Adrenal gland (tissue), 12 donors: ENCODE measurements around the gene TMEM129. TPM values are rescaled to one million over a fixed set of nuclear protein-coding genes. Genes with fewer than 3 reads are reported as not detected.

Source experiments
- DNase-seq, 7 donors: peaks; one replicate each; pipeline ENCODE4 v3.0.0-alpha.2; 2019 to 2020
- H3K27ac ChIP-seq, 5 donors: fragments of 200-600 bp; sonication (generic) in 4 of 5; 1 replicate in 3 of 5; 2 replicates in 2 of 5; pipeline versions ENCODE4 v1.5.1 to v1.8.0; 2016 to 2020; ENCODE audit warnings: mild to moderate bottlenecking in 1 of 5
- H3K27me3 ChIP-seq: fragments of 200-600 bp; 2 replicates; pipeline ENCODE4 v1.8.0; 2021
- H3K36me3 ChIP-seq, 2 donors: fragments of 200-600 bp; replicated peaks in 1 of 2; 1 replicate in 1 of 2; 2 replicates in 1 of 2; pipeline versions ENCODE4 v1.5.1 to v1.8.0; 2018 to 2022
- H3K4me1 ChIP-seq, 2 donors: fragments of 200-600 bp; replicated peaks in 1 of 2; 1 replicate in 1 of 2; 2 replicates in 1 of 2; pipeline versions ENCODE4 v1.5.1 to v1.8.0; 2018 to 2021
- H3K4me3 ChIP-seq, 4 donors: fragments of 200-600 bp; sonication (generic) in 3 of 4; one replicate each; pipeline ENCODE4 v1.5.1; 2016 to 2018
- H3K9me3 ChIP-seq, 3 donors: fragments of 200-600 bp; sonication (generic) in 1 of 3; replicated peaks in 1 of 3; 1 replicate in 2 of 3; 2 replicates in 1 of 3; pipeline versions ENCODE4 v1.5.1 to v1.8.0; 2016 to 2021
- POLR2A ChIP-seq, 2 donors: fragments of 450-650 bp; IDR thresholded peaks; one replicate each; pipeline ENCODE4 v1.6.1; 2017; ENCODE audit warnings: antibody characterized with exemption in 2 of 2, mild to moderate bottlenecking in 2 of 2, moderate library complexity in 1 of 2
- WGBS, 4 donors: extraction: QIAGEN DNeasy Blood & Tissue Kit in 2 of 4; methylation state at CpG; one replicate each; pipeline versions ENCODE4 v1.1.5 to v1.1.7; 2013 to 2017; 5-methylcytosine and 5-hydroxymethylcytosine counted together
- intact Hi-C, 2 donors: fragments of 100-400 bp; cut with DNase I; formaldehyde crosslinking; loops; one replicate each; pipeline versions ENCODE4 v1.14.1 to v1.15.0; 2022 to 2023
- polyA plus RNA-seq, 3 donors: library from polyadenylated mRNA; stranded (reverse); fragments of 200-250 nt in 2 of 3; fragments of 350-450 nt in 1 of 3; fragmentation: Illumina TruSeq in 1 of 3; extraction: RNeasy Lipid Tissue Mini Kit (QIAGEN cat#74804) in 1 of 3; gene quantifications; one replicate each; pipeline ENCODE4 v1.2.3, GENCODE V29; 2013 to 2014
- total RNA-seq, 9 donors: library from RNA; depleted of rRNA in 4 of 9; stranded (reverse); fragments of >200 nt in 4 of 9; fragments of 120-200 nt in 1 of 9; fragmentation: NEBNext Ultra II Directional in 1 of 9; extraction: Animal tissue kit (Norgen Biotek cat#: 25700) in 1 of 9; gene quantifications; one replicate each; pipeline versions ENCODE4 v1.1.0 to v1.2.4, GENCODE V29; 2013 to 2023
- TF ChIP-seq, protein P1 (sequence below), 6 experiments: fragments of 450-650 bp in 4 of 6; fragments of 200-600 bp in 2 of 6; sonication (generic) in 1 of 6; IDR thresholded peaks; 1 replicate in 5 of 6; 2 replicates in 1 of 6; pipeline versions ENCODE4 v1.5.1 to v1.8.0; 2016 to 2021; ENCODE audit warnings: antibody characterized with exemption in 6 of 6, mild to moderate bottlenecking in 2 of 6, moderate library complexity in 1 of 6
- donor health status: healthy with polysubstance abuse.
- donor health status: Bipolar disorder and iron deficiency.
- donor health status: DM: yes; HTN: yes; CAD: no.
- donor health status: DM: no; HTN: no; CAD: no.
- donor health status: DM: no; HTN: no; CAD: no.
- donor health status: DM: yes; HTN: yes; CAD: no.

TMEM129 gene
- total and polyA plus RNA-seq, 12 donors: 14.9 to 119 (median 50.5) TPM

DNA sequence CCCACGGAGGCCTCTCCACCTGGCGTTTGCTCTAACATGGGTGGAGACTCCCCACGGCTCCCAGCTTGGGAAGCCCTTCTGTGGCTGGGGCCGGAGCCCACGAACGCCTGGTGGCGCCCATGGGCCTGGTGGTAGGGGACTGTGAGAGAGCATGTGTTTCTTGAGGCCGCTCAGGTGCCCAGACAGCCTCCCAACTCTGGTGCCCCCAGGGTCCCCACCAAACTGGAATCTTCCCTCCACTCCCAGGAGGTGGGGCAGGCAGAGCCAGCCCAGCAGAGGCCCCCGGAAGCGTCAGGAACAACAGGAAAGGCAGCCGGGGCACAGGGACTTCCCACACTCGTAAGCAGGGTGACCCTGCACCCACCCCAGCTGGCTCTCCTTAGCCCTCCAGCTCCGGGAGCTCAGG is 38.7 kb upstream of the TMEM129 start:
- H3K36me3 ChIP-seq: no peaks in the 10 kb centered on the region
- no peak for DNase-seq
- no peak overlapping the region for H3K4me3 ChIP-seq
- peaks cover 9 to 10% of the 10 kb centered on the region in 2 donors for H3K4me1 ChIP-seq
- 77 to 94% (median 80%) methylated on average over 6 to 13 of the region's 13 CpGs; no CpG with 5 or more reads in 1 of the 4 donors for WGBS, 4 donors
- TF ChIP-seq POLR2A (IDR thresholded peaks at IDR 0.05): no peak
- TF ChIP-seq, protein P1, sequence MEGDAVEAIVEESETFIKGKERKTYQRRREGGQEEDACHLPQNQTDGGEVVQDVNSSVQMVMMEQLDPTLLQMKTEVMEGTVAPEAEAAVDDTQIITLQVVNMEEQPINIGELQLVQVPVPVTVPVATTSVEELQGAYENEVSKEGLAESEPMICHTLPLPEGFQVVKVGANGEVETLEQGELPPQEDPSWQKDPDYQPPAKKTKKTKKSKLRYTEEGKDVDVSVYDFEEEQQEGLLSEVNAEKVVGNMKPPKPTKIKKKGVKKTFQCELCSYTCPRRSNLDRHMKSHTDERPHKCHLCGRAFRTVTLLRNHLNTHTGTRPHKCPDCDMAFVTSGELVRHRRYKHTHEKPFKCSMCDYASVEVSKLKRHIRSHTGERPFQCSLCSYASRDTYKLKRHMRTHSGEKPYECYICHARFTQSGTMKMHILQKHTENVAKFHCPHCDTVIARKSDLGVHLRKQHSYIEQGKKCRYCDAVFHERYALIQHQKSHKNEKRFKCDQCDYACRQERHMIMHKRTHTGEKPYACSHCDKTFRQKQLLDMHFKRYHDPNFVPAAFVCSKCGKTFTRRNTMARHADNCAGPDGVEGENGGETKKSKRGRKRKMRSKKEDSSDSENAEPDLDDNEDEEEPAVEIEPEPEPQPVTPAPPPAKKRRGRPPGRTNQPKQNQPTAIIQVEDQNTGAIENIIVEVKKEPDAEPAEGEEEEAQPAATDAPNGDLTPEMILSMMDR (IDR thresholded peaks at IDR 0.05): no peak
- H3K27ac ChIP-seq: no peak overlapping the region
- intact Hi-C loops: no loop called here
- no peaks in the 10 kb centered on the region for H3K9me3 ChIP-seq
- H3K27me3 ChIP-seq: no peaks in the 10 kb centered on the region

- Histone ChIP-seq H3K9me3 (no peaks in the 10 kb centered on the region), H3K36me3 (no peaks in the 10 kb centered on the region), H3K27ac (no peak overlapping the region), H3K4me1 (peaks cover 9 to 10% of the 10 kb centered on the region in 2 donors), H3K27me3 (no peaks in the 10 kb centered on the region), H3K4me3 (no peak overlapping the region)
- 87 to 95% (median 88%) methylated on average over 9 to 19 of the region's 19 CpGs for WGBS, 4 donors
- intact Hi-C loops: no loop called here
- no peak for DNase-seq
- TF ChIP-seq POLR2A (IDR thresholded peaks at IDR 0.05): no peak
- TF ChIP-seq, protein P1 (IDR thresholded peaks at IDR 0.05): no peak
These were observed 38.2 kb upstream of the TMEM129 start for GRCh38 chr4:1759170-1759817.

- Histone ChIP-seq H3K27ac (no peak overlapping the region), H3K9me3 (no peaks in the 10 kb centered on the region), H3K36me3 (no peaks in the 10 kb centered on the region), H3K4me1 (peaks cover 5% of the 10 kb centered on the region in 2 donors), H3K27me3 (no peaks in the 10 kb centered on the region), H3K4me3 (no peak overlapping the region)
- TF ChIP-seq, protein P1 (IDR thresholded peaks at IDR 0.05): no peak
- no peak for TF ChIP-seq POLR2A (IDR thresholded peaks at IDR 0.05)
- intact Hi-C loops: no loop called here
- DNase-seq: no peak
- 84 to 93% (median 88%) methylated on average over 10 to 27 of the region's 27 CpGs for WGBS, 4 donors
These were observed 37.4 kb upstream of the TMEM129 start for GRCh38 chr4:1758306-1759121.

DNA sequence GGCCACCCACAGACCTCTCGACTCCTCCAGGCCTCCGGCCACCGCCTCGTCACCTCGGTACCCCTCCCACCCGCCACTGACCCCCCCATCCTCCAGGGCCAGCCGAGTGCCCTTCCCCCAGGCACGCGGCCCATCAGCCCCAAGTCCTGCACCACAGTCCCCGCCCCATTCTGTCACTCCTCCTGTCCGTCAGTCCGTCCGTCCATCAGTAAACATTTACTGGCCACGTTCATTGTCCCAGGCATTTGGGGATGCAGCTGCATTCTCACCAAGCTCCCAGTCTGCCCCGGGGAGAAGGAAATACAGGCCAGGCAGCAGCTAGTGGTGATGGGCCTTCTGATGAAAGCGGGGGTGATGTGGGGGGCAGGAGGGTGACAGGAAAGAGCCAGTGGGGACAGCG is 36.7 kb upstream of the TMEM129 start:
- intact Hi-C loops: no loop called here
- Histone ChIP-seq H3K27ac (no peak overlapping the region), H3K4me3 (no peak overlapping the region), H3K27me3 (no peaks in the 10 kb centered on the region), H3K36me3 (no peaks in the 10 kb centered on the region), H3K9me3 (no peaks in the 10 kb centered on the region), H3K4me1 (no peaks in the 10 kb centered on the region)
- WGBS, 4 donors: 80 to 88% (median 87%) methylated on average over 12 to 17 of the region's 17 CpGs
- DNase-seq: no peak
- TF ChIP-seq POLR2A (IDR thresholded peaks at IDR 0.05): no peak
- TF ChIP-seq, protein P1 (IDR thresholded peaks at IDR 0.05): no peak
